Pancreas (tissue), 10 donors: ENCODE data around the gene MRTO4. TPM values are rescaled to one million over a fixed set of nuclear protein-coding genes. Genes with fewer than 3 reads are reported as not detected.
"Not testable (repeated sequence)": the region's sequence is repeated elsewhere in the genome, so short reads cannot be mapped to it uniquely, and the experiment has no call there.

ENCODE experiments used
- ATAC-seq, 4 donors: fragments of 200-7000 bp; cut with Tn5 transposase; one replicate each; pipeline versions ENCODE4 v1.8.0 to v1.9.1; 2020; ENCODE audit warnings: mild to moderate bottlenecking in 4 of 4, moderate library complexity in 4 of 4
- DNase-seq, 6 donors: peaks; one replicate each; pipeline ENCODE4 v3.0.0-alpha.2; 2020
- FAIRE-seq: peaks from 2 replicates; lab custom pipeline; 2012; peaks lifted over from hg19 to GRCh38; lab: Jason Lieb, UNC
- H3K27ac ChIP-seq, 4 donors: fragments of 200-600 bp; sonication (generic); 1 replicate in 3 of 4; 2 replicates in 1 of 4; pipeline versions ENCODE4 v1.5.0 to v1.8.0; 2020
- H3K27me3 ChIP-seq, 4 donors: fragments of 200-600 bp; one replicate each; pipeline ENCODE4 v1.8.0; 2021
- H3K36me3 ChIP-seq, 3 donors: fragments of 200-600 bp; sonication (generic) in 1 of 3; one replicate each; pipeline versions ENCODE4 v1.5.0 to v1.8.0; 2020 to 2021
- H3K4me1 ChIP-seq, 3 donors: fragments of 200-600 bp; one replicate each; pipeline ENCODE4 v1.8.0; 2021
- H3K4me3 ChIP-seq, 4 donors: fragments of 200-600 bp; sonication (generic) in 2 of 4; one replicate each; pipeline versions ENCODE4 v1.5.0 to v1.8.0; 2020 to 2021
- H3K9me3 ChIP-seq, 4 donors: fragments of 200-600 bp; one replicate each; pipeline ENCODE4 v1.8.0; 2021
- WGBS, 2 donors: extraction: QIAGEN DNeasy Blood & Tissue Kit; methylation state at CpG; one replicate each; pipeline ENCODE4 v1.1.7; 2013; 5-methylcytosine and 5-hydroxymethylcytosine counted together
- intact Hi-C, 3 donors: fragments of 100-400 bp; cut with DNase I; formaldehyde crosslinking; loops; one replicate each; pipeline versions ENCODE4 v1.11.1 to v1.14.2; 2022
- polyA plus RNA-seq, 2 donors: library from polyadenylated mRNA; stranded (reverse); fragments of 200-250 nt; gene quantifications; one replicate each; pipeline ENCODE4 v1.2.3, GENCODE V29; 2013
- total RNA-seq, 6 donors: library from RNA; stranded (reverse); fragmentation: NEBNext Ultra II Directional in 4 of 6; extraction: Animal tissue kit (Norgen Biotek cat#: 25700) in 4 of 6; gene quantifications; one replicate each; pipeline versions ENCODE4 v1.2.1 to v1.2.4, GENCODE V29; 2021 to 2023
- TF ChIP-seq, protein P1 (sequence below), 4 donors: fragments of 200-600 bp; sonication (generic) in 3 of 4; IDR thresholded peaks; one replicate each; pipeline versions ENCODE4 v1.5.0 to v1.8.0; 2021; ENCODE audit warnings: antibody characterized with exemption in 4 of 4
- donor health status: healthy with polysubstance abuse.
- donor health status: DM: no; HTN: no; CAD: no; lungs with moderate emphysema.
- donor health status: DM: no; HTN: no; CAD: no.
- donor health status: control.
- donor health status: control.
- donor health status: Bipolar disorder and iron deficiency.
- donor health status: DM: yes; HTN: yes; CAD: no.
- donor health status: DM: no; HTN: no; CAD: no.
- donor health status: DM: no; HTN: no; CAD: no.
- donor health status: DM: yes; HTN: yes; CAD: no.

The MRTO4 gene
- total and polyA plus RNA-seq, 8 donors: 12.2 to 40.9 (median 17.1) TPM

DNA sequence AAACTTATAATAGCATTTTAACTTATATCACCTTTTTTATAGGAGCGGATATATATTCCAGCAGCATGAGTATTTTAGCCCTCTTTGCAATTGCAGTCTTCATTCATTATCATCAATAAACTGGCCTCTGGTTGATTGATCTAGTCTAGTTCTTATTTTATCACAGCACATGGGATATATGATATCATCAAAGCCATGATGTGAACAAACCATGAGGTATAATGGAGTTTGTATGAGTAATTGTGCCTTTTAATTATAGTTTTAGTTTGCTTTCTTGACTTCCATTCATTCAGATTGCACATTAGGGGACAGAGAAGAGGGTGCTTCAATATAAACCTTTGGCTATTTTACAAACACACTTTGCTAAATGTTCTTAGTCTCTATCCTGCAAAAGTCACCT lies 38.0 kb upstream of the MRTO4 start:
- Histone ChIP-seq H3K4me3 (no peak overlapping the region), H3K9me3 (no peaks in the 10 kb centered on the region), H3K4me1 (peaks cover 20 to 28% (median 22%) of the 10 kb centered on the region in 3 donors), H3K27ac (no peak overlapping the region), H3K36me3 (peaks cover 0 to under 1% (median 0%) of the 10 kb centered on the region in 3 donors), H3K27me3 (no peaks in the 10 kb centered on the region)
- TF ChIP-seq, protein P1, sequence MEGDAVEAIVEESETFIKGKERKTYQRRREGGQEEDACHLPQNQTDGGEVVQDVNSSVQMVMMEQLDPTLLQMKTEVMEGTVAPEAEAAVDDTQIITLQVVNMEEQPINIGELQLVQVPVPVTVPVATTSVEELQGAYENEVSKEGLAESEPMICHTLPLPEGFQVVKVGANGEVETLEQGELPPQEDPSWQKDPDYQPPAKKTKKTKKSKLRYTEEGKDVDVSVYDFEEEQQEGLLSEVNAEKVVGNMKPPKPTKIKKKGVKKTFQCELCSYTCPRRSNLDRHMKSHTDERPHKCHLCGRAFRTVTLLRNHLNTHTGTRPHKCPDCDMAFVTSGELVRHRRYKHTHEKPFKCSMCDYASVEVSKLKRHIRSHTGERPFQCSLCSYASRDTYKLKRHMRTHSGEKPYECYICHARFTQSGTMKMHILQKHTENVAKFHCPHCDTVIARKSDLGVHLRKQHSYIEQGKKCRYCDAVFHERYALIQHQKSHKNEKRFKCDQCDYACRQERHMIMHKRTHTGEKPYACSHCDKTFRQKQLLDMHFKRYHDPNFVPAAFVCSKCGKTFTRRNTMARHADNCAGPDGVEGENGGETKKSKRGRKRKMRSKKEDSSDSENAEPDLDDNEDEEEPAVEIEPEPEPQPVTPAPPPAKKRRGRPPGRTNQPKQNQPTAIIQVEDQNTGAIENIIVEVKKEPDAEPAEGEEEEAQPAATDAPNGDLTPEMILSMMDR (IDR thresholded peaks at IDR 0.05): no peak
- ATAC-seq (no peak), FAIRE-seq (no peak), DNase-seq (no peak)
- WGBS, 2 donors: 89 to 98% methylated on average over 1 of the region's 1 CpG
- intact Hi-C loops: no loop called here

DNA sequence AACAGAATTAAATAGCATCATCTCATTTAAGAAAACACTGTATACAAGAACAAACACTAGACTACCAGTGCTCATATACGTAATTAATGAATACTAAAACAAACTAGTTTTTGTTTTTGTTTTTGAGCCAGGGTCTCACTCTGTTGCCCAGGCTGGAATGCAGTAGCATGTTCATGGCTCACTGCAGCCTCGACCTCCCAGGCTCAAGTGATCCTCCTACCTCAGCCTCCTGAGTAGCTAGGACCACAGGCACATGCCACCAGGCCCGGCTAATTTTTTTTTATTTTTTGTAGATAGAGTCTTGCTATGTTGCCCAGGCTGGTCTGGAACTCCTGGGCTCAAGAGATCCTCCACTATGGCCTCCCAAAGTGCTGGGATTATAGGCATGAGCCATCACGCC lies 35.0 kb upstream of the MRTO4 start:
- DNase-seq, H3K4me3 ChIP-seq, H3K27me3 ChIP-seq, intact Hi-C loops, FAIRE-seq, ATAC-seq, H3K27ac ChIP-seq, H3K9me3 ChIP-seq: not testable (repeated sequence)
- H3K36me3 ChIP-seq: peaks cover 0 to 11% (median 0%) of the 10 kb centered on the region in 3 donors
- peaks cover 14 to 15% (median 15%) of the 10 kb centered on the region in 3 donors for H3K4me1 ChIP-seq
- 96 to 97% methylated on average over 4 of the region's 4 CpGs for WGBS, 2 donors

DNA sequence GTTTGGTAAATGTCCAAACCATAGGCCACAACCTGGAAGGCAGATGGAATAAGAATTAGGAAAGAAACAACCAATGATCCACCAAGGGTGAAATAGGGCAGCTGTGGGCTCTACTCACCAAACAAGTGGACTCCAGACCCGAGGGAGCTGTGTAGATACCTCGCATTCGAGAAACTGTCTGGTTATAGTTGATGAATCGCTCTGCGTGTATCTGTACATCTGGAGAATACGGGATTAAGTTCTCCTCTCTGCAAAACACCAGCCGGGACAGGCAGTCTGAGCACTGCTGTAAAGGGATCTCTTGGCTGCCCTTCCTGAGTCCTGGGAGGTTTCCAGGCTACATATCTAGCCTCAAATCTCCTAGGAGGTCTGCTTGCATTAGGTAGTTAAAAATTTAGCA lies 32.2 kb upstream of the MRTO4 start:
- WGBS, 2 donors: 85 to 88% methylated on average over 7 of the region's 7 CpGs
- ATAC-seq (no peak), FAIRE-seq (no peak), DNase-seq (no peak)
- H3K27me3 ChIP-seq: no peaks in the 10 kb centered on the region
- no peak overlapping the region for H3K4me3 ChIP-seq
- intact Hi-C loops: no loop called here
- H3K27ac ChIP-seq: no peak overlapping the region
- peaks cover 0 to 28% (median 0%) of the 10 kb centered on the region in 3 donors for H3K36me3 ChIP-seq
- TF ChIP-seq, protein P1 (IDR thresholded peaks at IDR 0.05): no peak
- no peaks in the 10 kb centered on the region for H3K9me3 ChIP-seq
- peaks cover 0 to 3% (median 0%) of the 10 kb centered on the region in 3 donors for H3K4me1 ChIP-seq

DNA sequence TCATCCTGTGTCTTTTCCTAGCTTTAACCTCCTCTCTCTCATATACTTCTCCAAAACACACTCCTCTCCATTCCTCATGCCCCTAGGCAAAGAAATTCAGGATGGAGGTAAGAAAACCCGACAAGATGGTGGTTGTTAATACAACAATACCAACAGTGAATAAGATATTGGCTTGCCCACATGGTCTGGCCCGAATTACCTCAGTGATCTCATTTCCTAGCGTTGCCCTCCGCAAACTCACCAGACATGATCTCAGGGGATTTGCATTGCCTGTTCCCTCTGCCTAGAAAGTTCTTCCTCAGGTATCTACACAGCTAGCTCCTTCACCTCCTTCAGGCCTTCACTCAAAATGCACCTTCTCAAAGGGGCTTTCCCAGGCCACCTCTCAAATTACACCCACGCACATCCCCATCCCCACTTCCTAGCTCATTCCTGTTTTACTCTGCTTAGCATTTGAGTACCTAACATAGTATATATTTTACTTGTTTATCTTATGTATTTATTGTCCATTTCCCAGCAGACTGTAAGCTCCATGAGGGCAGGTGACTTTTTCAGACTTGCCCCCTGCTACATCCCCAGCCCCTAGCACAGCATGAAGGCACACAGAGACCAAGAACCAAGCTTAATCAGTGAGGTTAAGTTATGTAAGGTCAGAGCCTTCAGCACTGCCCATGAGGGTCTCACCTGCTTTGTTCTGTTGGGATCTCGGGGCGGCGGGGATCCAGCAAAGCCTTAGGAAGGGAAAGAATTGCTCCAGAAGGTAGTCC lies 31.3 kb upstream of the MRTO4 start:
- no peak for FAIRE-seq
- TF ChIP-seq, protein P1 (IDR thresholded peaks at IDR 0.05): no peak
- no peaks in the 10 kb centered on the region for H3K9me3 ChIP-seq
- H3K27me3 ChIP-seq: no peaks in the 10 kb centered on the region
- peaks cover 0 to 28% (median 0%) of the 10 kb centered on the region in 3 donors for H3K36me3 ChIP-seq
- ATAC-seq: no peak
- 96% methylated on average over 8 of the region's 8 CpGs for WGBS, 2 donors
- H3K4me3 ChIP-seq: no peak overlapping the region
- intact Hi-C loops: no loop called here
- DNase-seq: no peak
- H3K27ac ChIP-seq: no peak overlapping the region
- peaks cover 0 to 3% (median 0%) of the 10 kb centered on the region in 3 donors for H3K4me1 ChIP-seq

- H3K4me1 ChIP-seq: peaks cover 0 to 3% (median 0%) of the 10 kb centered on the region in 3 donors
- 77 to 86% methylated on average over 7 of the region's 7 CpGs for WGBS, 2 donors
- ATAC-seq (peak in 2 of 4 donors; percentile 33 to 37), DNase-seq (no peak), FAIRE-seq (no peak)
- H3K36me3 ChIP-seq: peaks cover 0 to 28% (median 0%) of the 10 kb centered on the region in 3 donors
- H3K27ac ChIP-seq: no peak overlapping the region
- H3K9me3 ChIP-seq: no peaks in the 10 kb centered on the region
- no peaks in the 10 kb centered on the region for H3K27me3 ChIP-seq
- TF ChIP-seq, protein P1 (IDR thresholded peaks at IDR 0.05): no peak
- intact Hi-C loops: no loop called here
- no peak overlapping the region for H3K4me3 ChIP-seq
Observed at GRCh38 chr1:19220991-19221390, 30.6 kb upstream of the MRTO4 start.
